Stromal cell of bone marrow (primary cell): ENCODE results near the gene FMO2.

Source experiments
- DNase-seq: peaks from one replicate; pipeline ENCODE4 v3.0.0-alpha.2; 2012; ENCODE audit warnings: low read depth

FMO2 gene

DNA sequence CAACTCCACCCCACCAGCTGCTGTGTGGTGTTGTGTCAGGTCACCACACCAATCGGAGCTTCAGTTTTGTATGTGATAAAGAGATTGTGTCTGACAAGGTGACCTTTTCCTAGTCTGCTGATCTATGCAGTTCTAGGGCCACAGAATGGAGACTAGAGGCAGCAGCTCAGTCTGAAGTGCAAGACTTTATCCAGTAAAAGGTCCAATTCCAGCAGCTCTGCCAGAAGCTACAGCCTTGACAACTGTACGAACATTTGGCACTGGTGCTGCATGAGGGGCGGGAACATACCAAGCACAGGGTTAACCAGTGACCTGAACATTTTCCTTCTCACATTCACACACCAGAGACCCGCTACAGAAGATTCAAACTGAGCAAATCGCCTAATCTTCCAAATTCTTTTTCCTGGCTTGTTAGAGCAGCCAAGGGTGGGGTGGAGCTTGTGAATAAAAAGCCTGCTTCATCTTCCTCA lies 72.5 kb downstream of the FMO2 start:
- DNase-seq = no peak

DNA sequence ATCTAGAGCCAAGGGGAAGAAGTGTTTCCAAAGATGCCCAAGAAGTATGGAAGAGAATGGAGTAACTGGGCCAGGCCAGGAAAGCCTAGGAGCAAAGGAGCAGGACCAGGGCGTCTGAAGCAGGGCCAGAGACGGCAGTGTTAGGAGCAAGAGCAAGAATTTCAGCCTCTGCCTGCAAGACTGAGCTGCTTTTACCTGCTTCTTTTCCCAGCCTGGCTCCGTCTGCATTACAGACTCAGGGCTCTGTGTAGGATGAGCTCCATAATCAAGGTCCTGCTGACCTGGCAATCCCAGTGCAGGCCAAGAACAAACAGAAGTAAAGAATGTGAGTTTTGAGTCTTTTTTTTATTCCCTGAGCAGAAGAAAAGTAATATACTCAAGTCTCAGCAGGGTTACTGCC lies 73.3 kb downstream of the FMO2 start:
- no peak for DNase-seq

GRCh38 chr1:171258943-171259342 lies 73.8 kb downstream of the FMO2 start:
- DNase-seq = no peak
